WTC11 (cell line): ENCODE measurements around the gene LHFPL4.

Experiments
- USF2 ChIP-seq: sonication (generic); formaldehyde crosslinking; IDR thresholded peaks from 2 replicates; pipeline ENCODE4 v1.8.1; 2023; ENCODE audit warnings: mild to moderate bottlenecking, missing genetic modification reagents, moderate library complexity
- ZNF423 ChIP-seq: fragments of 250-450 bp; sonication (Bioruptor Pico); IDR thresholded peaks from 2 replicates; pipeline ENCODE4 v2.1.2; 2022; ENCODE audit warnings: mild to moderate bottlenecking, moderate library complexity
- TF ChIP-seq, protein P1 (sequence below): sonication (generic); formaldehyde crosslinking; conservative IDR thresholded peaks from 2 replicates; pipeline ENCODE4 v1.8.1; 2022; ENCODE audit warnings: mild to moderate bottlenecking, missing genetic modification reagents
- TF ChIP-seq, protein P2 (sequence below): fragments of 200-600 bp; IDR thresholded peaks from 2 replicates; pipeline ENCODE4 v1.8.0; 2022; ENCODE audit warnings: antibody characterized with exemption

GRCh38 chr3:9583371-9583770 lies 29.7 kb upstream of the LHFPL4 start:
- TF ChIP-seq, protein P1, sequence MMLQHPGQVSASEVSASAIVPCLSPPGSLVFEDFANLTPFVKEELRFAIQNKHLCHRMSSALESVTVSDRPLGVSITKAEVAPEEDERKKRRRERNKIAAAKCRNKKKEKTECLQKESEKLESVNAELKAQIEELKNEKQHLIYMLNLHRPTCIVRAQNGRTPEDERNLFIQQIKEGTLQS: no peak
- no peak for TF ChIP-seq USF2 (CRISPR knock-in tag)
- TF ChIP-seq ZNF423 (CRISPR knock-in tag): no peak
- TF ChIP-seq, protein P2, sequence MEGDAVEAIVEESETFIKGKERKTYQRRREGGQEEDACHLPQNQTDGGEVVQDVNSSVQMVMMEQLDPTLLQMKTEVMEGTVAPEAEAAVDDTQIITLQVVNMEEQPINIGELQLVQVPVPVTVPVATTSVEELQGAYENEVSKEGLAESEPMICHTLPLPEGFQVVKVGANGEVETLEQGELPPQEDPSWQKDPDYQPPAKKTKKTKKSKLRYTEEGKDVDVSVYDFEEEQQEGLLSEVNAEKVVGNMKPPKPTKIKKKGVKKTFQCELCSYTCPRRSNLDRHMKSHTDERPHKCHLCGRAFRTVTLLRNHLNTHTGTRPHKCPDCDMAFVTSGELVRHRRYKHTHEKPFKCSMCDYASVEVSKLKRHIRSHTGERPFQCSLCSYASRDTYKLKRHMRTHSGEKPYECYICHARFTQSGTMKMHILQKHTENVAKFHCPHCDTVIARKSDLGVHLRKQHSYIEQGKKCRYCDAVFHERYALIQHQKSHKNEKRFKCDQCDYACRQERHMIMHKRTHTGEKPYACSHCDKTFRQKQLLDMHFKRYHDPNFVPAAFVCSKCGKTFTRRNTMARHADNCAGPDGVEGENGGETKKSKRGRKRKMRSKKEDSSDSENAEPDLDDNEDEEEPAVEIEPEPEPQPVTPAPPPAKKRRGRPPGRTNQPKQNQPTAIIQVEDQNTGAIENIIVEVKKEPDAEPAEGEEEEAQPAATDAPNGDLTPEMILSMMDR: no peak
